Motor neuron (in vitro differentiated cells): ENCODE measurements around the gene NIPAL4. TPM values are rescaled to one million over a fixed set of nuclear protein-coding genes. Genes with fewer than 3 reads are reported as not detected.

Experiments used
- ATAC-seq, 8 experiments: fragments of 200-7000 bp; cut with Tn5 transposase; replicated peaks in 6 of 8; 2 replicates each; pipeline ENCODE4 v1.8.0; 2021; ENCODE audit warnings: mild to moderate bottlenecking in 8 of 8, moderate library complexity in 8 of 8
- H3K27ac ChIP-seq, 2 donors: fragments of 250-450 bp; sonication (Bioruptor Pico); 2 replicates each; pipeline ENCODE4 v1.9.0; 2021; ENCODE audit warnings: antibody characterized with exemption in 2 of 2, mild to moderate bottlenecking in 2 of 2, moderate library complexity in 1 of 2
- H3K4me1 ChIP-seq, 2 donors: fragments of 250-450 bp; sonication (Bioruptor Pico); replicated peaks in 1 of 2; 2 replicates each; pipeline ENCODE4 v1.6.1; 2021; ENCODE audit warnings: antibody characterized with exemption in 2 of 2, mild to moderate bottlenecking in 2 of 2, moderate library complexity in 1 of 2
- H3K4me3 ChIP-seq, 5 donors: fragments of 250-450 bp; sonication (Bioruptor Pico); 2 replicates each; pipeline ENCODE4 v1.9.0; 2021; ENCODE audit warnings: antibody characterized with exemption in 5 of 5, mild to moderate bottlenecking in 5 of 5, moderate library complexity in 4 of 5
- WGBS, 10 experiments: fragments of 450-650 bp; shearing (Covaris generic); methylation state at CpG; one replicate each; pipeline ENCODE4 v1.0.0; 2022; 5-methylcytosine and 5-hydroxymethylcytosine counted together
- in situ Hi-C, 9 experiments: fragments of 400-800 bp; cut with MboI; loops; one replicate each; pipeline ENCODE4 v1.15.0; 2021; ENCODE audit warnings: low sequenced_read_pairs in 9 of 9, low pct_unique_long_range_greater_than_20kb in 2 of 9; ENCODE audit not compliant: unreplicated experiment in 9 of 9
- total RNA-seq, 8 experiments: library from RNA; unstranded; fragments of 300-600 nt; gene quantifications; 2 replicates each; pipeline versions ENCODE4 v1.2.3 to v1.2.4, GENCODE V29; 2022

NIPAL4 gene
- total RNA-seq, 8 experiments from 2014 or later, result 0.16 to 5.9 (median 0.62) TPM

GRCh38 chr5:157450024-157450423, 10.0 kb upstream of the NIPAL4 start:
- no peak overlapping the region for H3K27ac ChIP-seq

GRCh38 chr5:157451806-157452205, 8.2 kb upstream of the NIPAL4 start:
- in situ Hi-C loops, result loop anchor here in 1 of 9 experiments (25.0 kb wide), 1 partner anchor 90 kb away; no protein-coding TSS in a partner anchor
- WGBS, 10 experiments, result 70 to 100% (median 100%) methylated on average over 1 to 3 of the region's 3 CpGs; no CpG with 5 or more reads in 5 of the 10 experiments
- Histone ChIP-seq H3K4me3 (no peak overlapping the region), H3K27ac (no peak overlapping the region), H3K4me1 (peaks cover 0 to 4% of the 10 kb centered on the region in 2 donors)
- ATAC-seq, result no peak

More at GRCh38 chr5:157450024-157450423, 10.0 kb upstream of the NIPAL4 start:
- H3K4me3 ChIP-seq, result no peak overlapping the region
- 25 to 100% (median 89%) methylated on average over 1 to 3 of the region's 3 CpGs; no CpG with 5 or more reads in 1 of the 10 experiments for WGBS, 10 experiments
- no peaks in the 10 kb centered on the region for H3K4me1 ChIP-seq
- in situ Hi-C loops, result loop anchor here in 1 of 9 experiments (25.0 kb wide), 1 partner anchor 88 kb away; no protein-coding TSS in a partner anchor
- ATAC-seq, result peak in 2 of 8 experiments; percentile 24 to 57

- ATAC-seq, result no peak
- WGBS, 10 experiments, result 58 to 100% (median 87%) methylated on average over 1 to 6 of the region's 7 CpGs; no CpG with 5 or more reads in 3 of the 10 experiments
- no peak overlapping the region for H3K27ac ChIP-seq
Observed at GRCh38 chr5:157454273-157454672, 5.7 kb upstream of the NIPAL4 start.

GRCh38 chr5:157455057-157455456, 5.0 kb upstream of the NIPAL4 start:
- peaks cover 0 to 6% of the 10 kb centered on the region in 2 donors for H3K4me1 ChIP-seq
- no peak overlapping the region for H3K27ac ChIP-seq
- in situ Hi-C loops, result loop anchor here in 1 of 9 experiments (25.0 kb wide), 1 partner anchor 93 kb away; no protein-coding TSS in a partner anchor
- 57 to 100% (median 100%) methylated on average over 1 to 6 of the region's 7 CpGs; no CpG with 5 or more reads in 5 of the 10 experiments for WGBS, 10 experiments
- no peak overlapping the region for H3K4me3 ChIP-seq
- no peak for ATAC-seq

More at GRCh38 chr5:157454273-157454672, 5.7 kb upstream of the NIPAL4 start:
- Histone ChIP-seq H3K4me1 (peaks cover 0 to 4% of the 10 kb centered on the region in 2 donors), H3K4me3 (no peak overlapping the region)
- in situ Hi-C loops, result loop anchor here in 1 of 9 experiments (25.0 kb wide), 1 partner anchor 92 kb away; no protein-coding TSS in a partner anchor

DNA sequence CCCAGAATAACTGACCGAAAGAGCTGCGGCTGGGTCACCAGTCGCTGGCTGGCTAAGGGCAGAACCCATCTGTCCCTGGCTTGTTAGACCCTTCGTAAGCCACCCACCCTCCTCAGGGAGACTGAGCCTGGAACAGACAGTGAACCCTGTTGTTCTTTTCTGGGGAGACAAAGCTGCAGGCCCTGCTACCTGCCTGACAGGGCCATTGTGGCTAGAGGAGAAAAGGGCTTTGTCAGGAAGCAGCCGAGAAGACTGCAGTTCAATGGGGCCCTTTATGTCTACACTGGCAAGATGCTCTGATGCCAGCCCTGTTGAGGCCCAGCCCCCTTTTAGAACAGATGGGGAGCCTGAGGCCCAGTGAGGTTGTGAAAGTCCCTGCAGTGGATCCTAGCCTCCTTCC, 3.7 kb upstream of the NIPAL4 start:
- H3K4me3 ChIP-seq, result no peak overlapping the region
- no peak for ATAC-seq
- 82 to 100% (median 97%) methylated on average over 2 to 3 of the region's 5 CpGs; no CpG with 5 or more reads in 6 of the 10 experiments for WGBS, 10 experiments
- in situ Hi-C loops, result loop anchor here in 1 of 9 experiments (25.0 kb wide), 1 partner anchor 94 kb away; no protein-coding TSS in a partner anchor
- H3K27ac ChIP-seq, result no peak overlapping the region
- H3K4me1 ChIP-seq, result peaks cover 0 to 8% of the 10 kb centered on the region in 2 donors

DNA sequence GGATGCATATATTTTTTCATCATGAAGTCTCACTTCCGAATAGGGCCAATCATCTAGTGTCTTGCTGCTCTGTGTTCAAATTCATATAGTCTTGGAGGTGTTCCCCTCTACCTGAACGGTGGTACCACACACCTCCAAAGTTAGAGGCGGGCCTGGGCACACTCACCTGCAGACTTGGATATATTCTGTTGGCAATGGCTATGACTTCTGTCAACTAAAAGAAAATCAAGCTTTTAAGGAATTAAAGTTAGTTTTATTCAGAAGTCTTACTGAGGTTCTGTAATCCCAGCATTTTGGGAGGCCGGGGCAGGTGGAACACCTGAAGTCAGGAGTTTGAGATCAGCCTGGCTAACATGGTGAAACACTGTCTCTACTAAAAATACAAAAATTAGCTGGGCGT, 2.6 kb upstream of the NIPAL4 start:
- 33 to 100% (median 88%) methylated on average over 1 to 4 of the region's 5 CpGs for WGBS, 10 experiments
- Histone ChIP-seq H3K27ac (no peak overlapping the region), H3K4me1 (peaks cover 0 to 8% of the 10 kb centered on the region in 2 donors), H3K4me3 (no peak overlapping the region)
- ATAC-seq, result no peak
- in situ Hi-C loops, result loop anchor here in 1 of 9 experiments (25.0 kb wide), 1 partner anchor 95 kb away; no protein-coding TSS in a partner anchor

- in situ Hi-C loops, result loop anchor here in 1 of 9 experiments (25.0 kb wide), 1 partner anchor 97 kb away; no protein-coding TSS in a partner anchor
- H3K4me1 ChIP-seq, result peaks cover 0 to 12% of the 10 kb centered on the region in 2 donors
- H3K4me3 ChIP-seq, result no peak overlapping the region
- no peak overlapping the region for H3K27ac ChIP-seq
- WGBS, 10 experiments, result 32 to 88% (median 61%) methylated on average over 2 to 5 of the region's 5 CpGs; no CpG with 5 or more reads in 4 of the 10 experiments
- no peak for ATAC-seq
Observed at GRCh38 chr5:157458835-157459234, 1.2 kb upstream of the NIPAL4 start.

DNA sequence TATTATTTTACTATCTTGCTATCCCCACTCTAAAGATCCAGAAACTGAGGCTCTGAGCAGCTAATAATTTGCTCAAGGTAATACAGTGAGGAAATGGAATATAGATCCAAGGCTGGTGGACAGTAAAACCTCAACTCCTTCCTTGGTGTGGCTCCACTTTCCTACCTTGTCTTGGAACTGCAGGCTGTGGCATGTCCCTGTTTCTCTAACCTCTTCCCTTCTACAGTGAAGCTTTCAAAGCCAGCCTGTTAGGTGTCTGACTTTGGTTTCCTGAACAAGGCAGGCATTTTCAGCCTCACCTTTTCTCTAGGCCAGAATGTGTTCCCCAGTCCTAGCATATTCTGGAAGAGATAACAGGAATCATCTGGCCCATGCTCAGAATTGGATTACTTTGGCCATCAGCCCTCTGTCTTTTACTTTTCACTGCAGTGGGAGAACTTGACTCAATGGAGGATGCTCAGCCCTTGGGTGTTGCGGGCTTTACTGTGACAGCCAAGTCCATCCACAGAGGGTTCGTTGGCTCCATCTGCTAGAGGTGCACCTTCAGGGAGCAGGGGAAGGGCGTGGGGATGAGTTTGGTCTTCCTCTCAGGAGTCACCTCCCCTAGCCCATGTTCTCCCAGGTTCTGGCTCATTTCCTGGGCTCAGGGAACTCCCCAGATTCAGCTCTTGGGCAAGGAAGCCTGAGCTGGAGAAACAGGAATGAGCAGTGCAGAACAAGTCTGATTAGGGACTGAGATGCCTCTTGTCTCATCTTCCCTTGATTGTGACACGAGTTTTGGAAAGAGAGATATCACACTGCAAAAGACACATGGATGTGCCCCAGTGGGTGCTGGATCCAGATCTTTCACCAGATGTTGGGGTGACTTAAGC, 1.1 kb downstream of the NIPAL4 start:
- in situ Hi-C loops, result loop anchor here in 1 of 9 experiments (25.0 kb wide), 1 partner anchor 99 kb away; no protein-coding TSS in a partner anchor
- WGBS, 10 experiments, result 0 to 100% (median 84%) methylated on average over 1 to 4 of the region's 4 CpGs; no CpG with 5 or more reads in 4 of the 10 experiments
- no peak for ATAC-seq
- peaks cover 0 to 23% of the 10 kb centered on the region in 2 donors for H3K4me1 ChIP-seq
- no peak overlapping the region for H3K4me3 ChIP-seq
- H3K27ac ChIP-seq, result no peak overlapping the region

GRCh38 chr5:157463081-157463480, 3.1 kb downstream of the NIPAL4 start:
- Histone ChIP-seq H3K4me1 (peaks cover 0 to 19% of the 10 kb centered on the region in 2 donors), H3K4me3 (no peak overlapping the region), H3K27ac (peak overlapping the region in 1 of 2 donors; percentile 2)
- ATAC-seq, result no peak
- in situ Hi-C loops, result loop anchor here in 1 of 9 experiments (25.0 kb wide), 1 partner anchor 101 kb away; no protein-coding TSS in a partner anchor
- WGBS, 10 experiments, result 0 to 100% (median 93%) methylated on average over 1 to 6 of the region's 8 CpGs; no CpG with 5 or more reads in 3 of the 10 experiments

DNA sequence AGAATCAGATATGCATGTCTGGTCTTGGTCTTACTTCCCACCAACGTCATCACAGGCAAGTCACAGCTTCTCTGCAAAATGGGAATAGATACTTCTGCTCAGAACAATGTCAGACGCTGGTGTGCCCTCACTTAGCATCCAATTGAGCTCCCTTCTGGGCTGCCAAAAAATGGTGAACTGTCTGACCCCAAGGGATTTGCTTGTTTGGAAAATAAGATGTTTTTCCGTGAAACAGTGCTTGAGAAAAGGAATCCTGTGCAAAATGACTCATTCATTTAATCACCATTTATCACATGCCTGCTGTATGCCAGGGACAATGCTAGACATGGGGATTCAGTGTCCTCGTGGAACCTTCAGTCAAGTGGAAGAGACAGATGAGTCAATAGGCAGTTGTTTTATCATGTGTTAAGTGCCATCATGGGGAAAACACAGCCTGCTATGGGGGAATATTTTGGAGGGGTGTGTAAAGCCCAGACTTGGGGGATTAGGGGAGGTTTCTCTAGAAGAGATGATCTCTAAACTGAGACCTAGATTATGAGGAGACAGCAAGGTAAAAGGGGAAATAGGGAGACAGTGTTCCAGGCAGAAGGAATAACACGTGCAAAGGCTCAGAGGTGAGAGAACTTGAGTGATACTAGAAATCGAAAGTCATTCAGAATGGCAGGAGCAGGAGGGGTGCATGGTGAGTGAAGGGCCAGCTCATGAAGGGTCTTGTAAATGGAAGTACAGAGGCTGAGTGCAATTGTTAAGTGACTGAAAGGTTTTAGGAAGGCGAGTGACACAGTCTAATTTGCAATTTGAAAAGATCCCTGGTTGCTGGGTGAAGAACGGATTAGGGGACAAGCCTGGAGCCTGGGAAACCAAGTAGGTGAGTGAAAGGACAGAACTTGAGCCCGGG, 3.9 kb downstream of the NIPAL4 start:
- 23 to 48% (median 39%) methylated on average over 1 to 7 of the region's 9 CpGs; no CpG with 5 or more reads in 1 of the 10 experiments for WGBS, 10 experiments
- Histone ChIP-seq H3K4me3 (no peak overlapping the region), H3K27ac (peak overlapping the region in 1 of 2 donors; percentile 4), H3K4me1 (peaks cover 0 to 19% of the 10 kb centered on the region in 2 donors)
- in situ Hi-C loops, result loop anchor here in 1 of 9 experiments (25.0 kb wide), 1 partner anchor 102 kb away; no protein-coding TSS in a partner anchor
- ATAC-seq, result peak; percentile 3 to 85 (median 77)

GRCh38 chr5:157464519-157465171, 4.6 kb downstream of the NIPAL4 start:
- ATAC-seq, result peak; percentile 38 to 86 (median 56)
- 0 to 47% (median 28%) methylated on average over 2 to 4 of the region's 4 CpGs; no CpG with 5 or more reads in 2 of the 10 experiments for WGBS, 10 experiments
- in situ Hi-C loops, result loop anchor here in 1 of 9 experiments (25.0 kb wide), 1 partner anchor 102 kb away; no protein-coding TSS in a partner anchor
- no peak overlapping the region for H3K4me3 ChIP-seq
- H3K27ac ChIP-seq, result peak overlapping the region in 1 of 2 donors; percentile 4
- H3K4me1 ChIP-seq, result peaks cover 0 to 19% of the 10 kb centered on the region in 2 donors
